Measurements from ENCODE around the gene RNF167. TPM values are rescaled to one million over a fixed set of nuclear protein-coding genes. Genes with fewer than 3 reads are reported as not detected.
A peak's percentile ranks its signal among the peaks of the same experiment; 100 is the strongest.

Gene RNF167
- total and polyA plus RNA-seq, 2 experiments from 2014 or later, result 59.2 to 66.5 TPM

DNA sequence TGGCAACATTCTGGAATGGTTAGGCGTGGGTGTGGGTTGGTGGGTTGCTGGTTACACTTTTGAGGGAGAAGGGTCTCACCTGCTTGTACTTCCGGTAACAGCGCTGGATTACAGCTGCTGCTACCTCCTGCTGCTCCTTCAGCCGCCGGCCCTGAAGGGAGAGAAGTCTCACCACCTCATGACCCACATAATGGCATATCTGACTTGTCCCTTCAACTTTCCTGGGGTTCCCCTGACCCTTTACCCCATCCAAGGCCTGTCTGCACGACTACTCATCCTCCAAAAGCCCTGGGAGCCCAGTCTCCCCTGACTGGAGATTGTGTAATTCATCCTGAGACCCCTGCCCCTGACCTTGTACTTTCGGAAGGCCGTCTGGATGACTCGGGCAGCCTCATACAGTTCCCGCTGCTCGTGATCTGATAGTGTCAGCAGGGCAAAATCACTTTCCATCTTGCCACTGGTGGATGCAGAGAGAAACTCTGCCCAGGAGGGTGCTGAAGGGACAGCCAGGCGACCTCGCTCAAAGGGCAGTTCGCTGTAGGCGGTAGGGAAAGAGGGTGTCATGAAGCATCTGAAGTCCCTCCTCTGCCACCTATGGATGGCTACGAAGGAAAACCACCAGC is 29.6 kb downstream of the RNF167 start:
- H4K20me1 ChIP-seq (ENCODE audit: insufficient read depth, poor library complexity, severe bottlenecking), result no peaks in the 10 kb centered on the region
- H3K9me3 ChIP-seq (ENCODE audit: low read depth), result no peaks in the 10 kb centered on the region
- TF ChIP-seq EZH2 (IDR thresholded peaks at IDR 0.05; ENCODE audit: borderline replicate concordance), result no peak
- no peak for TF ChIP-seq EZH2phosphoT487 (IDR thresholded peaks at IDR 0.05; ENCODE audit: low read depth, severe bottlenecking, unreplicated experiment)
- TF ChIP-seq, protein P1, sequence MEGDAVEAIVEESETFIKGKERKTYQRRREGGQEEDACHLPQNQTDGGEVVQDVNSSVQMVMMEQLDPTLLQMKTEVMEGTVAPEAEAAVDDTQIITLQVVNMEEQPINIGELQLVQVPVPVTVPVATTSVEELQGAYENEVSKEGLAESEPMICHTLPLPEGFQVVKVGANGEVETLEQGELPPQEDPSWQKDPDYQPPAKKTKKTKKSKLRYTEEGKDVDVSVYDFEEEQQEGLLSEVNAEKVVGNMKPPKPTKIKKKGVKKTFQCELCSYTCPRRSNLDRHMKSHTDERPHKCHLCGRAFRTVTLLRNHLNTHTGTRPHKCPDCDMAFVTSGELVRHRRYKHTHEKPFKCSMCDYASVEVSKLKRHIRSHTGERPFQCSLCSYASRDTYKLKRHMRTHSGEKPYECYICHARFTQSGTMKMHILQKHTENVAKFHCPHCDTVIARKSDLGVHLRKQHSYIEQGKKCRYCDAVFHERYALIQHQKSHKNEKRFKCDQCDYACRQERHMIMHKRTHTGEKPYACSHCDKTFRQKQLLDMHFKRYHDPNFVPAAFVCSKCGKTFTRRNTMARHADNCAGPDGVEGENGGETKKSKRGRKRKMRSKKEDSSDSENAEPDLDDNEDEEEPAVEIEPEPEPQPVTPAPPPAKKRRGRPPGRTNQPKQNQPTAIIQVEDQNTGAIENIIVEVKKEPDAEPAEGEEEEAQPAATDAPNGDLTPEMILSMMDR (IDR thresholded peaks at IDR 0.05; ENCODE audit: poor library complexity), result no peak
- H3K4me1 ChIP-seq (ENCODE audit: insufficient read depth), result peaks cover 22% of the 10 kb centered on the region
- H3K27ac ChIP-seq, result peak overlapping the region; percentile 93
- no peaks in the 10 kb centered on the region for H3K27me3 ChIP-seq
- WGBS (ENCODE audit: low lambda C conversion rate, missing lambda C conversion rate), result 63% methylated on average over 16 of the region's 16 CpGs
- no peak overlapping the region for H2AFZ ChIP-seq
- H3K79me2 ChIP-seq, result peaks cover 70% of the 10 kb centered on the region
- DNase-seq (ENCODE audit: low spot score), result peak; percentile 67
- H3K4me3 ChIP-seq, result no peak overlapping the region
- peak overlapping the region; percentile 89 for H3K4me2 ChIP-seq
- H3K36me3 ChIP-seq (replicated peaks; ENCODE audit: insufficient read depth, low read depth), result no peaks in the 10 kb centered on the region
- H3K9me2 ChIP-seq (replicated peaks; ENCODE audit: insufficient read depth), result no peaks in the 10 kb centered on the region

DNA sequence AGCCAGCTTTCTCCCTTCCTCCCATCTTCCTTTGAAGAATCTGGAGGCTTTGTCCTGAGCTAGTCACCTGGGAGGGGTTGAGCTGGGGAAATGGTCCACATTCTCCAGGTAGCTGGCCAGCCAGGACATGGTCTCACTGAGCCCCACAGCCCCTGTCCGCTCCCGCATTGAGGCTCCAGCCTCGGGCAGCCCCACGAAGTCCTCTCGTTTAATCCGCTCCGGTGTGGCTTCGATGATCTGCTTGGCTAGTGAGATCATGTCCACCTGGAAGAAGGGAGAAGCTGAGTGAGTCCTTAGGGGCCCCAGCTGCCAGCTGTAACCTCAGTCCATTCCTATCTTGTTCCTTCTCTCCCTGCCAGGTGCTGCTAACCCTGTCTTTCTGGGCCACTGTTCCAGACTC is 30.2 kb downstream of the RNF167 start:
- no peaks in the 10 kb centered on the region for H3K27me3 ChIP-seq
- WGBS (ENCODE audit: low lambda C conversion rate, missing lambda C conversion rate), result 98% methylated on average over 8 of the region's 8 CpGs
- no peak for DNase-seq (ENCODE audit: low spot score)
- no peaks in the 10 kb centered on the region for H3K9me2 ChIP-seq (replicated peaks; ENCODE audit: insufficient read depth)
- peaks cover 22% of the 10 kb centered on the region for H3K4me1 ChIP-seq (ENCODE audit: insufficient read depth)
- no peaks in the 10 kb centered on the region for H3K36me3 ChIP-seq (replicated peaks; ENCODE audit: insufficient read depth, low read depth)
- H3K27ac ChIP-seq, result peak overlapping the region; percentile 93
- peaks cover 64% of the 10 kb centered on the region for H3K79me2 ChIP-seq
- H3K4me2 ChIP-seq, result peak overlapping the region; percentile 89
- no peaks in the 10 kb centered on the region for H3K9me3 ChIP-seq (ENCODE audit: low read depth)
- H4K20me1 ChIP-seq (ENCODE audit: insufficient read depth, poor library complexity, severe bottlenecking), result no peaks in the 10 kb centered on the region
- H3K4me3 ChIP-seq, result no peak overlapping the region
- no peak overlapping the region for H2AFZ ChIP-seq
- TF ChIP-seq EZH2phosphoT487 (IDR thresholded peaks at IDR 0.05; ENCODE audit: low read depth, severe bottlenecking, unreplicated experiment), result no peak
- TF ChIP-seq, protein P1 (IDR thresholded peaks at IDR 0.05; ENCODE audit: poor library complexity), result no peak

DNA sequence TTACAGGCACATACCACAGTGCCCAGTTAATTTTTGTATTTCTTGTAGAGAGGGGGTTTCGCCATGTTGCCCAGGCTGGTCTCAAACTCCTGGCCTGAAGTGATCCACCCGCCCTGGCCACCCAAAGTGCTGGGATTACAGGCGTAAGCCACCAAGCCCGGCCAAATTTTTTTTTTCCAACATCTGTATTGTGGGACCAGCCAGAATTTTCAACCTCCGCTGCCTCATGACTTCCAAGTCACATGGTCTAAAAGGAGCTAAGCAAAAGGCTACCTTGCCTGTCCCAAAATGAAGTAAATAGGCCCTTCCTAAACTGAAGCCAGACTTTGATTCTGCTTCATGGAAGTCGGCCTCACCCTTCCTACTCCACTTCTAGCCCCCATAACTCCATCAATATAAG is 31.8 kb downstream of the RNF167 start:
- H3K27me3 ChIP-seq, result no peaks in the 10 kb centered on the region
- DNase-seq (ENCODE audit: low spot score), result no peak
- no peaks in the 10 kb centered on the region for H3K36me3 ChIP-seq (replicated peaks; ENCODE audit: insufficient read depth, low read depth)
- 95% methylated on average over 6 of the region's 6 CpGs for WGBS (ENCODE audit: low lambda C conversion rate, missing lambda C conversion rate)
- H3K4me2 ChIP-seq, result no peak overlapping the region
- no peaks in the 10 kb centered on the region for H4K20me1 ChIP-seq (ENCODE audit: insufficient read depth, poor library complexity, severe bottlenecking)
- TF ChIP-seq EZH2 (IDR thresholded peaks at IDR 0.05; ENCODE audit: borderline replicate concordance) (no peak), EZH2phosphoT487 (IDR thresholded peaks at IDR 0.05; ENCODE audit: low read depth, severe bottlenecking, unreplicated experiment) (no peak)
- TF ChIP-seq, protein P1 (IDR thresholded peaks at IDR 0.05; ENCODE audit: poor library complexity), result no peak
- H3K4me3 ChIP-seq, result no peak overlapping the region
- H3K27ac ChIP-seq, result no peak overlapping the region
- H3K9me2 ChIP-seq (replicated peaks; ENCODE audit: insufficient read depth), result no peaks in the 10 kb centered on the region
- H2AFZ ChIP-seq, result no peak overlapping the region
- H3K79me2 ChIP-seq, result peaks cover 51% of the 10 kb centered on the region
- H3K4me1 ChIP-seq (ENCODE audit: insufficient read depth), result peaks cover 14% of the 10 kb centered on the region
- no peaks in the 10 kb centered on the region for H3K9me3 ChIP-seq (ENCODE audit: low read depth)
